ENCODE measurements around the gene TAF8. TPM values are rescaled to one million over a fixed set of nuclear protein-coding genes. Genes with fewer than 3 reads are reported as not detected.

The TAF8 gene
- total and polyA plus RNA-seq, 10 of the 15 experiments (the other 5 are each of a cell fraction or from before 2014, with no cell fraction given), result 11.7 to 30.9 (median 19.9) TPM

- TF ChIP-seq E4F1 (IDR thresholded peaks at IDR 0.05; ENCODE audit: borderline replicate concordance, partially characterized antibody) (no peak), STAT1 (conservative IDR thresholded peaks at IDR 0.05) (no peak), IKZF2 (IDR thresholded peaks at IDR 0.05) (peak; percentile 65 to 70; a peak in 3 of 4 replicates), DPF2 (IDR thresholded peaks at IDR 0.05) (0 out of 2 replicates have a peak, but pooled peaks have one; percentile 29), RELB (IDR thresholded peaks at IDR 0.05; ENCODE audit: low read depth) (0 out of 2 replicates have a peak, but pooled peaks have one; percentile 46), SUZ12 (IDR thresholded peaks at IDR 0.05; ENCODE audit: unreplicated experiment) (no peak), MTA3 (IDR thresholded peaks at IDR 0.05; ENCODE audit: borderline replicate concordance, low read length) (no peak), IRF3 (IDR thresholded peaks at IDR 0.05) (no peak), SIN3A (IDR thresholded peaks at IDR 0.05; ENCODE audit: low read depth, low read length) (peak; percentile 52; the same call in 1 of the 2 replicates), ZNF217 (IDR thresholded peaks at IDR 0.05) (no peak), TARDBP (IDR thresholded peaks at IDR 0.05; ENCODE audit: borderline replicate concordance) (0 out of 2 replicates have a peak, but pooled peaks have one; percentile 39), CEBPZ (IDR thresholded peaks at IDR 0.05; ENCODE audit: low read depth, low read length) (no peak), CHD2 (IDR thresholded peaks at IDR 0.05; ENCODE audit: borderline replicate concordance, low read depth, low read length) (no peak), ZBTB40 (IDR thresholded peaks at IDR 0.05; ENCODE audit: borderline replicate concordance) (no peak), RB1 (IDR thresholded peaks at IDR 0.05; ENCODE audit: borderline replicate concordance) (no peak)
Measured at GRCh38 chr6:42045538-42046460, 4.5 kb upstream of the TAF8 start (continued).

All from GM12878 (cell line).